GM12864 (cell line): ENCODE results near the gene UQCC2.

ENCODE experiments used
- DNase-seq: peaks from one replicate; pipeline ENCODE4 v3.0.0-alpha.2; 2011; ENCODE audit warnings: low read depth
- H3K4me3 ChIP-seq: 2 replicates; pipeline ENCODE4 v1.5.1; 2011; ENCODE audit warnings: mild to moderate bottlenecking, low read depth, low read length, control low read depth
- CTCF ChIP-seq: IDR thresholded peaks from 2 replicates; pipeline ENCODE4 v1.5.1; 2011; ENCODE audit warnings: low read depth, mild to moderate bottlenecking, moderate library complexity, low read length, control low read depth, inconsistent platforms; ENCODE audit errors: missing control alignments

Gene UQCC2

GRCh38 chr6:33691456-33692077 is 19.9 kb downstream of the UQCC2 start:
- no peak overlapping the region for H3K4me3 ChIP-seq
- no peak for TF ChIP-seq CTCF
- no peak for DNase-seq

GRCh38 chr6:33690766-33691165 is 20.7 kb downstream of the UQCC2 start:
- TF ChIP-seq CTCF, result no peak
- DNase-seq, result no peak

GRCh38 chr6:33689879-33690278 is 21.6 kb downstream of the UQCC2 start:
- TF ChIP-seq CTCF, result no peak
- DNase-seq, result no peak
- H3K4me3 ChIP-seq, result no peak overlapping the region

More at GRCh38 chr6:33690766-33691165, 20.7 kb downstream of the UQCC2 start:
- no peak overlapping the region for H3K4me3 ChIP-seq

GRCh38 chr6:33689148-33689494 is 22.4 kb downstream of the UQCC2 start:
- TF ChIP-seq CTCF, result no peak
- DNase-seq, result no peak
- no peak overlapping the region for H3K4me3 ChIP-seq

- TF ChIP-seq CTCF, result no peak
- DNase-seq, result no peak
- H3K4me3 ChIP-seq, result no peak overlapping the region
Observed at GRCh38 chr6:33688451-33689147, 22.9 kb downstream of the UQCC2 start.

GRCh38 chr6:33688006-33688405 is 23.5 kb downstream of the UQCC2 start:
- no peak for TF ChIP-seq CTCF
- H3K4me3 ChIP-seq, result no peak overlapping the region
- DNase-seq, result no peak
